Endothelial cell of umbilical vein (primary cell): ENCODE measurements around the gene MYO16. TPM values are rescaled to one million over a fixed set of nuclear protein-coding genes. Genes with fewer than 3 reads are reported as not detected.

Experiments used
- BruUV-seq: library from RNA; stranded (reverse); fragments of 400-500 nt; replicated peaks from 2 replicates; lab custom pipeline; 2021; lab: Mats Ljungman, UMichigan
- CTCF ChIA-PET: fragments of 300-600, 350-600 bp; sonication (Branson Sonifier 250); formaldehyde crosslinking; loops from one replicate; lab custom pipeline; 2021; ENCODE audit warnings: antibody characterized with exemption, inconsistent platforms; lab: Charles Lee
- POLR2A ChIA-PET: fragments of 300-600, 350-600 bp; sonication (Branson Sonifier 250); formaldehyde crosslinking; loops from one replicate; lab custom pipeline; 2021; ENCODE audit warnings: antibody characterized with exemption, inconsistent platforms; lab: Charles Lee
- DNase-seq: peaks from one replicate; pipeline ENCODE4 v3.0.0-alpha.2; 2011; ENCODE audit warnings: low read depth, low spot score
- FAIRE-seq: peaks from 2 replicates; lab custom pipeline; 2011; peaks lifted over from hg19 to GRCh38; lab: Jason Lieb, UNC
- H2AFZ ChIP-seq: 2 replicates; pipeline ENCODE4 v1.6.0; 2012; ENCODE audit warnings: low read depth, low read length, control low read depth, inconsistent platforms
- H3K27ac ChIP-seq: 2 replicates; pipeline ENCODE4 v1.5.1; 2011; ENCODE audit warnings: low read depth, mild to moderate bottlenecking, control low read depth, low read length, moderate library complexity; ENCODE audit not compliant: insufficient read depth
- H3K27me3 ChIP-seq, 2 experiments: 2 replicates each; pipeline versions ENCODE4 v1.6.0 to v1.6.1; 2011; ENCODE audit warnings: low read length in 2 of 2, mixed read lengths in 1 of 2; ENCODE audit not compliant: control insufficient read depth in 2 of 2, insufficient read depth in 2 of 2
- H3K36me3 ChIP-seq, 2 experiments: 2 replicates in 1 of 2; 3 replicates in 1 of 2; pipeline ENCODE4 v1.5.1; 2011; ENCODE audit warnings: low read length in 2 of 2, mild to moderate bottlenecking in 1 of 2, moderate library complexity in 1 of 2; ENCODE audit not compliant: control insufficient read depth in 2 of 2, insufficient read depth in 2 of 2; ENCODE audit errors: extremely low read depth in 1 of 2
- H3K4me1 ChIP-seq: 3 replicates; pipeline ENCODE4 v1.5.1; 2011; ENCODE audit warnings: mild to moderate bottlenecking, low read length; ENCODE audit not compliant: control insufficient read depth, insufficient read depth; ENCODE audit errors: extremely low read depth
- H3K4me2 ChIP-seq: 2 replicates; pipeline ENCODE4 v1.6.1; 2011; ENCODE audit warnings: low read length, control low read depth, mixed read lengths; ENCODE audit not compliant: insufficient read depth
- H3K4me3 ChIP-seq, 3 experiments: fragments of 200-600 bp in 1 of 3; sonication (generic), shearing (Covaris generic) in 1 of 3; replicated peaks in 1 of 3; 2 replicates each; pipeline ENCODE4 v1.5.1; 2011 to 2016; ENCODE audit warnings: control low read depth in 3 of 3, low read length in 3 of 3, mild to moderate bottlenecking in 2 of 3, inconsistent platforms in 1 of 3, low read depth in 1 of 3, moderate library complexity in 1 of 3; ENCODE audit not compliant: insufficient read depth in 1 of 3
- H3K79me2 ChIP-seq: 2 replicates; pipeline ENCODE4 v1.6.0; 2012; ENCODE audit warnings: low read length, inconsistent platforms; ENCODE audit not compliant: control insufficient read depth, insufficient read depth
- H3K9ac ChIP-seq: replicated peaks from 2 replicates; pipeline ENCODE3; 2011; ENCODE audit warnings: low read length, control low read depth; ENCODE audit not compliant: insufficient read depth; ENCODE audit errors: extremely low read depth
- H3K9me1 ChIP-seq: replicated peaks from 3 replicates; pipeline ENCODE4 v1.6.0; 2011; ENCODE audit warnings: mild to moderate bottlenecking, low read length; ENCODE audit not compliant: control insufficient read depth, insufficient read depth; ENCODE audit errors: extremely low read depth
- H3K9me3 ChIP-seq: replicated peaks from 2 replicates; pipeline ENCODE4 v1.5.1; 2012; ENCODE audit warnings: low read length, inconsistent platforms; ENCODE audit not compliant: control insufficient read depth, insufficient read depth
- H4K20me1 ChIP-seq: replicated peaks from 2 replicates; pipeline ENCODE3; 2011; ENCODE audit warnings: mild to moderate bottlenecking, low read length; ENCODE audit not compliant: control insufficient read depth, insufficient read depth; ENCODE audit errors: extremely low read depth
- EZH2 ChIP-seq: IDR thresholded peaks from 2 replicates; pipeline ENCODE4 v1.6.1; 2012; ENCODE audit warnings: borderline replicate concordance, low read depth, mild to moderate bottlenecking, moderate library complexity, low read length, inconsistent platforms; ENCODE audit not compliant: severe bottlenecking
- FOS ChIP-seq: IDR thresholded peaks from 2 replicates; pipeline ENCODE4 v1.6.1; 2011; ENCODE audit warnings: mild to moderate bottlenecking, low read length, moderate library complexity, borderline replicate concordance; ENCODE audit not compliant: insufficient read depth
- JUN ChIP-seq: IDR thresholded peaks from 2 replicates; pipeline ENCODE4 v1.6.1; 2011; ENCODE audit warnings: borderline replicate concordance, low read depth; ENCODE audit not compliant: insufficient read length, insufficient read depth
- POLR2A ChIP-seq: IDR thresholded peaks from 2 replicates; pipeline ENCODE4 v1.6.1; 2012; ENCODE audit warnings: low read depth, mild to moderate bottlenecking, control low read depth, low read length
- POLR2AphosphoS5 ChIP-seq: IDR thresholded peaks from 2 replicates; pipeline ENCODE4 v1.6.1; 2012; ENCODE audit warnings: low read depth, mild to moderate bottlenecking, control low read depth, low read length, moderate library complexity; ENCODE audit not compliant: insufficient read depth
- dilution Hi-C: fragments of 300-500 bp; cut with MboI; formaldehyde crosslinking; loops from one replicate; pipeline ENCODE4 v1.15.0; 2019; ENCODE audit warnings: low sequenced_read_pairs; ENCODE audit not compliant: extremely low pct_ligation_motif_present
- intact Hi-C: fragments of 100-400 bp; cut with micrococcal nuclease; formaldehyde crosslinking; loops from one replicate; pipeline ENCODE4 v1.10.0; 2022
- polyA plus RNA-seq, 4 experiments: library from polyadenylated mRNA; depleted of rRNA in 3 of 4; stranded (reverse) in 3 of 4; unstranded in 1 of 4; fragments of >200 nt; gene quantifications; 2 replicates each; pipeline versions ENCODE4 v1.2.1 to v1.2.3, GENCODE V29; 2011 to 2012; ENCODE audit warnings: missing spikeins in 1 of 4
- total RNA-seq: library from RNA; stranded (reverse); gene quantifications from 2 replicates; pipeline ENCODE4 v1.2.3, GENCODE V29; 2021
- TF ChIP-seq, protein P1 (sequence below): IDR thresholded peaks from 2 replicates; pipeline ENCODE4 v1.6.1; 2011; ENCODE audit not compliant: insufficient read depth, insufficient read length
- TF ChIP-seq, protein P2 (sequence below), 2 donors: IDR thresholded peaks; 1 replicate in 1 of 2; 2 replicates in 1 of 2; pipeline ENCODE4 v1.5.1; 2011; ENCODE audit warnings: low read length in 2 of 2, mild to moderate bottlenecking in 2 of 2, moderate library complexity in 2 of 2, control low read depth in 1 of 2, inconsistent platforms in 1 of 2, low read depth in 1 of 2; ENCODE audit not compliant: insufficient read depth in 1 of 2; ENCODE audit errors: extremely low read depth in 1 of 2

Gene MYO16
- total and polyA plus RNA-seq, 2 donors (not counting 3 experiments of a cell fraction or from before 2014, with no cell fraction given): 0.03 to 0.04 TPM

DNA sequence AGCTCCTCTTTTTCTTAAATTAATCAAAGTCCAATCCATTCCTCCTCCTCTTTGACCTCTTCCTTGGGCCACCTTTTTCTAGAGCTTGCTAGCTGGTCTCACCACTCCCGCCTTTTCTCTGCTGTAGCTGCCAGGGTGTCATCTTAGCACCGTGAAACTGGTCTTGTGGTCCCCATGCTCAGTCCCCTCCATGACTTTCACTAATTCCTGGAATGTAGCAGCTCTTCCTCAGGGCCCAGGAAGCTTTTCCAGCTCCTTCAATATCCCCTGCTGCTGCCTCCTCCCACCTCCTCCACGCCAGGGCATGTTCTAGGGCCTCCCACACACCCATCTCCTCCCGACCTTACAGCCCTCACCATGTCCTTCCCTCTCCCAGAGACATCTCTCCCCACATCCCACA, 222.2 kb downstream of the MYO16 start:
- CTCF ChIA-PET: no interaction called here
- dilution Hi-C loops: no loop called here
- BruUV-seq: no TSS peak

More for the DNA sequence above, 222.2 kb downstream of the MYO16 start:
- H3K27ac ChIP-seq: no peak overlapping the region
- H3K4me1 ChIP-seq: no peaks in the 10 kb centered on the region
- no peaks in the 10 kb centered on the region for H3K79me2 ChIP-seq
- no peaks in the 10 kb centered on the region for H3K9me1 ChIP-seq
- POLR2A ChIA-PET: no interaction called here
- H3K4me2 ChIP-seq: no peak overlapping the region
- FAIRE-seq: no peak
- no peak overlapping the region for H3K4me3 ChIP-seq
- H3K27me3 ChIP-seq: no peaks in the 10 kb centered on the region
- no peak for DNase-seq
- no peaks in the 10 kb centered on the region for H4K20me1 ChIP-seq
- H2AFZ ChIP-seq: no peak overlapping the region
- intact Hi-C loops: no loop called here
- TF ChIP-seq POLR2A (no peak), EZH2 (no peak), JUN (no peak), FOS (no peak), POLR2AphosphoS5 (no peak)
- TF ChIP-seq, protein P1, sequence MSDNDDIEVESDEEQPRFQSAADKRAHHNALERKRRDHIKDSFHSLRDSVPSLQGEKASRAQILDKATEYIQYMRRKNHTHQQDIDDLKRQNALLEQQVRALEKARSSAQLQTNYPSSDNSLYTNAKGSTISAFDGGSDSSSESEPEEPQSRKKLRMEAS: no peak
- TF ChIP-seq, protein P2, sequence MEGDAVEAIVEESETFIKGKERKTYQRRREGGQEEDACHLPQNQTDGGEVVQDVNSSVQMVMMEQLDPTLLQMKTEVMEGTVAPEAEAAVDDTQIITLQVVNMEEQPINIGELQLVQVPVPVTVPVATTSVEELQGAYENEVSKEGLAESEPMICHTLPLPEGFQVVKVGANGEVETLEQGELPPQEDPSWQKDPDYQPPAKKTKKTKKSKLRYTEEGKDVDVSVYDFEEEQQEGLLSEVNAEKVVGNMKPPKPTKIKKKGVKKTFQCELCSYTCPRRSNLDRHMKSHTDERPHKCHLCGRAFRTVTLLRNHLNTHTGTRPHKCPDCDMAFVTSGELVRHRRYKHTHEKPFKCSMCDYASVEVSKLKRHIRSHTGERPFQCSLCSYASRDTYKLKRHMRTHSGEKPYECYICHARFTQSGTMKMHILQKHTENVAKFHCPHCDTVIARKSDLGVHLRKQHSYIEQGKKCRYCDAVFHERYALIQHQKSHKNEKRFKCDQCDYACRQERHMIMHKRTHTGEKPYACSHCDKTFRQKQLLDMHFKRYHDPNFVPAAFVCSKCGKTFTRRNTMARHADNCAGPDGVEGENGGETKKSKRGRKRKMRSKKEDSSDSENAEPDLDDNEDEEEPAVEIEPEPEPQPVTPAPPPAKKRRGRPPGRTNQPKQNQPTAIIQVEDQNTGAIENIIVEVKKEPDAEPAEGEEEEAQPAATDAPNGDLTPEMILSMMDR (IDR thresholded peaks at IDR 0.05; ENCODE audit: extremely low read depth in 1 of 2, insufficient read depth in 1 of 2, low read depth in 1 of 2, low read length in 2 of 2): no peak
- H3K9ac ChIP-seq: no peak overlapping the region
- no peaks in the 10 kb centered on the region for H3K9me3 ChIP-seq
- H3K36me3 ChIP-seq: no peaks in the 10 kb centered on the region
